A673 (cell line): Measurements from ENCODE around the gene KRTAP5-6. TPM values are rescaled to one million over a fixed set of nuclear protein-coding genes. Genes with fewer than 3 reads are reported as not detected.
A peak's percentile ranks its signal among the peaks of the same experiment; 100 is the strongest.
"Not testable (repeated sequence)": the region's sequence is repeated elsewhere in the genome, so short reads cannot be mapped to it uniquely, and the experiment has no call there.

Source experiments
- BruUV-seq: library from RNA; stranded (reverse); fragments of 400-500 nt; replicated peaks from 2 replicates; lab custom pipeline; 2021; lab: Mats Ljungman, UMichigan
- CTCF ChIA-PET: fragments of 300-600 bp; sonication (Branson Sonifier 250); formaldehyde crosslinking; loops from one replicate; lab custom pipeline; 2022; ENCODE audit warnings: antibody characterized with exemption; lab: Charles Lee
- POLR2A ChIA-PET: fragments of 300-600 bp; sonication (Branson Sonifier 250); formaldehyde crosslinking; loops from one replicate; lab custom pipeline; 2022; ENCODE audit warnings: antibody characterized with exemption; ENCODE audit not compliant: low non-redundant PET; lab: Charles Lee
- DNase-seq: peaks from one replicate; pipeline ENCODE4 v3.0.0-alpha.2; 2015; ENCODE audit warnings: low spot score
- H3K27ac ChIP-seq: fragments of 200-600 bp; sonication (generic); 2 replicates; pipeline ENCODE4 v1.5.1; 2016; ENCODE audit warnings: mixed run types, low read depth, mild to moderate bottlenecking, mixed read lengths, antibody characterized with exemption, low read length; ENCODE audit not compliant: poor library complexity, severe bottlenecking
- H3K27me3 ChIP-seq: fragments of 200-600 bp; sonication (generic); replicated peaks from 2 replicates; pipeline ENCODE4 v1.6.1; 2017; ENCODE audit warnings: mixed run types, low read depth, mild to moderate bottlenecking, mixed read lengths, antibody characterized with exemption, low read length; ENCODE audit not compliant: insufficient read depth, poor library complexity
- H3K36me3 ChIP-seq: fragments of 200-600 bp; sonication (generic); 2 replicates; pipeline ENCODE4 v1.6.1; 2016; ENCODE audit warnings: mixed run types, mild to moderate bottlenecking, mixed read lengths, antibody characterized with exemption, low read length; ENCODE audit not compliant: insufficient read depth, poor library complexity, severe bottlenecking
- H3K4me1 ChIP-seq: fragments of 200-600 bp; sonication (generic); 2 replicates; pipeline ENCODE4 v1.6.1; 2017; ENCODE audit warnings: mixed run types, mild to moderate bottlenecking, mixed read lengths, antibody characterized with exemption, low read length; ENCODE audit not compliant: insufficient read depth, poor library complexity, severe bottlenecking
- H3K4me3 ChIP-seq: fragments of 200-600 bp; sonication (generic); 2 replicates; pipeline ENCODE4 v1.5.1; 2016; ENCODE audit warnings: low read depth, mixed run types, mild to moderate bottlenecking, mixed read lengths, low read length; ENCODE audit not compliant: poor library complexity, severe bottlenecking
- H3K9me3 ChIP-seq: fragments of 200-600 bp; sonication (generic); 2 replicates; pipeline ENCODE4 v1.6.1; 2016; ENCODE audit warnings: mixed run types, low read depth, mild to moderate bottlenecking, mixed read lengths, antibody characterized with exemption, low read length; ENCODE audit not compliant: poor library complexity, severe bottlenecking
- CTCF ChIP-seq: fragments of 300-800, 200-600 bp; sonication (generic); conservative IDR thresholded peaks from 2 replicates; pipeline ENCODE4 v1.5.1; 2017; ENCODE audit warnings: low read depth, mild to moderate bottlenecking, antibody characterized with exemption, low read length, moderate library complexity, mixed read lengths
- EZH2 ChIP-seq: fragments of 200-600 bp; sonication (generic); IDR thresholded peaks from 2 replicates; pipeline ENCODE4 v1.6.1; 2017; ENCODE audit warnings: borderline replicate concordance, low read depth, mild to moderate bottlenecking, mixed read lengths, antibody characterized with exemption, low read length; ENCODE audit not compliant: poor library complexity, severe bottlenecking
- intact Hi-C: fragments of 100-400 bp; cut with micrococcal nuclease; formaldehyde crosslinking; loops from one replicate; pipeline ENCODE4 v1.10.0; 2022; ENCODE audit not compliant: unreplicated experiment
- total RNA-seq: library from RNA; stranded (reverse); gene quantifications from 2 replicates; pipeline ENCODE4 v1.2.3, GENCODE V29; 2021

The KRTAP5-6 gene
- total RNA-seq, 1 experiment from 2014 or later = not detected

- H3K9me3 ChIP-seq = no peaks in the 10 kb centered on the region
- BruUV-seq = no TSS peak
- peaks cover 51% of the 10 kb centered on the region for H3K27me3 ChIP-seq
- DNase-seq = no peak
- ChIA-PET CTCF (no interaction called here), POLR2A (no interaction called here)
- H3K4me1 ChIP-seq = no peaks in the 10 kb centered on the region
- no peaks in the 10 kb centered on the region for H3K36me3 ChIP-seq
- H3K27ac ChIP-seq = no peak overlapping the region
- TF ChIP-seq EZH2 (peak; percentile 55), CTCF (no peak)
- intact Hi-C loops = no loop called here
- no peak overlapping the region for H3K4me3 ChIP-seq
These were observed 28.0 kb upstream of the KRTAP5-6 start for GRCh38 chr11:1668911-1669473.

GRCh38 chr11:1669546-1670218 lies 27.3 kb upstream of the KRTAP5-6 start:
- POLR2A ChIA-PET = no interaction called here
- Histone ChIP-seq H3K4me1 (no peaks in the 10 kb centered on the region), H3K27me3 (peaks cover 58% of the 10 kb centered on the region), H3K27ac (no peak overlapping the region), H3K9me3 (no peaks in the 10 kb centered on the region), H3K4me3 (no peak overlapping the region), H3K36me3 (no peaks in the 10 kb centered on the region)
- TF ChIP-seq EZH2 (no peak), CTCF (no peak)
- CTCF ChIA-PET = no interaction called here
- BruUV-seq = no TSS peak
- no peak for DNase-seq
- intact Hi-C loops = no loop called here

- H3K9me3 ChIP-seq, H3K36me3 ChIP-seq, BruUV-seq, intact Hi-C loops, H3K4me3 ChIP-seq, H3K27ac ChIP-seq, DNase-seq, CTCF ChIA-PET, POLR2A ChIA-PET, H3K4me1 ChIP-seq: not testable (repeated sequence)
- H3K27me3 ChIP-seq = peaks cover 66% of the 10 kb centered on the region
These were observed 26.5 kb upstream of the KRTAP5-6 start for GRCh38 chr11:1670457-1670856.

- intact Hi-C loops = no loop called here
- peaks cover 71% of the 10 kb centered on the region for H3K27me3 ChIP-seq
- H3K4me1 ChIP-seq = no peaks in the 10 kb centered on the region
- H3K27ac ChIP-seq = no peak overlapping the region
- ChIA-PET POLR2A (no interaction called here), CTCF (no interaction called here)
- no TSS peak for BruUV-seq
- H3K9me3 ChIP-seq = no peaks in the 10 kb centered on the region
- no peaks in the 10 kb centered on the region for H3K36me3 ChIP-seq
- no peak for DNase-seq
- TF ChIP-seq CTCF (no peak), EZH2 (no peak)
- H3K4me3 ChIP-seq = no peak overlapping the region
These were observed 26.1 kb upstream of the KRTAP5-6 start for GRCh38 chr11:1670905-1671371.
